Measurements from ENCODE around the gene TIE1. TPM values are rescaled to one million over a fixed set of nuclear protein-coding genes. Genes with fewer than 3 reads are reported as not detected.

The TIE1 gene
- total and polyA plus RNA-seq, 2 of the 13 experiments (the other 11 are each of a cell fraction or from before 2014, with no cell fraction given), result 0.58 to 0.84 TPM

DNA sequence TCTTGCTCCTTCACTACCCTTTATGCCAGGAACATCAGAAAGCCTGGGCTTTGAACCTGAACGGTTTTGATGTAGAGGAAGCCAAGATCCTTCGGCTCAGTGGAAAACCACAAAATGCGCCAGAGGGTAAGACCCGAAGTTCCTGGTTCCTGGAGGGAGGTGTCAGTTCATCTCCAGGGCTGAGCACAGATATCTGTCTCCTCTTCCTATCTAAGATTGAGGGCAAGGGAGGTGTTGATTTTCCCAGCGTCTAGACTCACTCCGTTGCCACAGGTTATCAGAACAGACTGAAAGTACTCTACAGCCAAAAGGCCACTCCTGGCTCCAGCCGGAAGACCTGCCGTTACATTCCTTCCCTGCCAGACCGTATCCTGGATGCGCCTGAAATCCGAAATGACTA is 58.9 kb downstream of the TIE1 start (continued):
- TF ChIP-seq, protein P1, sequence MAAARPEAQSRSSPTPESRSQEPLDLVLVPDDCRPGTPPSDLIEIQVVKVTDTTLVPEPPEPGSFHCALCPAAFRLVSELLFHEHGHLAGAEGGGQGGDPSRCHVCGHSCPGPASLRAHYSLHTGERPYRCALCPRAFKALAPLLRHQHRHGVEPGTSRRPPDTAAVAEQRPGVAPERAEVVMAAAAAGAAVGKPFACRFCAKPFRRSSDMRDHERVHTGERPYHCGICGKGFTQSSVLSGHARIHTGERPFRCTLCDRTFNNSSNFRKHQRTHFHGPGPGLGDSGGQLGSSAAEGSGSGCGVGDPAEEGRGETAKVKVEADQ (CRISPR knock-in tag; IDR thresholded peaks at IDR 0.05; ENCODE audit: borderline replicate concordance), result no peak
- TF ChIP-seq ZFP36L2 (CRISPR knock-in tag; IDR thresholded peaks at IDR 0.05) (no peak), HNRNPUL1 (IDR thresholded peaks at IDR 0.05; ENCODE audit: low read depth, low read length) (no peak), GABPA (IDR thresholded peaks at IDR 0.05; ENCODE audit: low read depth, low read length) (no peak), GABPA (CRISPR knock-in tag; IDR thresholded peaks at IDR 0.05; ENCODE audit: low read depth) (no peak), BRD4 (CRISPR knock-in tag; IDR thresholded peaks at IDR 0.05) (no peak), MED8 (CRISPR knock-in tag; IDR thresholded peaks at IDR 0.05; ENCODE audit: insufficient replicate concordance) (no peak), NFE2 (CRISPR knock-in tag; IDR thresholded peaks at IDR 0.05) (no peak)
- TF ChIP-seq, protein P2, sequence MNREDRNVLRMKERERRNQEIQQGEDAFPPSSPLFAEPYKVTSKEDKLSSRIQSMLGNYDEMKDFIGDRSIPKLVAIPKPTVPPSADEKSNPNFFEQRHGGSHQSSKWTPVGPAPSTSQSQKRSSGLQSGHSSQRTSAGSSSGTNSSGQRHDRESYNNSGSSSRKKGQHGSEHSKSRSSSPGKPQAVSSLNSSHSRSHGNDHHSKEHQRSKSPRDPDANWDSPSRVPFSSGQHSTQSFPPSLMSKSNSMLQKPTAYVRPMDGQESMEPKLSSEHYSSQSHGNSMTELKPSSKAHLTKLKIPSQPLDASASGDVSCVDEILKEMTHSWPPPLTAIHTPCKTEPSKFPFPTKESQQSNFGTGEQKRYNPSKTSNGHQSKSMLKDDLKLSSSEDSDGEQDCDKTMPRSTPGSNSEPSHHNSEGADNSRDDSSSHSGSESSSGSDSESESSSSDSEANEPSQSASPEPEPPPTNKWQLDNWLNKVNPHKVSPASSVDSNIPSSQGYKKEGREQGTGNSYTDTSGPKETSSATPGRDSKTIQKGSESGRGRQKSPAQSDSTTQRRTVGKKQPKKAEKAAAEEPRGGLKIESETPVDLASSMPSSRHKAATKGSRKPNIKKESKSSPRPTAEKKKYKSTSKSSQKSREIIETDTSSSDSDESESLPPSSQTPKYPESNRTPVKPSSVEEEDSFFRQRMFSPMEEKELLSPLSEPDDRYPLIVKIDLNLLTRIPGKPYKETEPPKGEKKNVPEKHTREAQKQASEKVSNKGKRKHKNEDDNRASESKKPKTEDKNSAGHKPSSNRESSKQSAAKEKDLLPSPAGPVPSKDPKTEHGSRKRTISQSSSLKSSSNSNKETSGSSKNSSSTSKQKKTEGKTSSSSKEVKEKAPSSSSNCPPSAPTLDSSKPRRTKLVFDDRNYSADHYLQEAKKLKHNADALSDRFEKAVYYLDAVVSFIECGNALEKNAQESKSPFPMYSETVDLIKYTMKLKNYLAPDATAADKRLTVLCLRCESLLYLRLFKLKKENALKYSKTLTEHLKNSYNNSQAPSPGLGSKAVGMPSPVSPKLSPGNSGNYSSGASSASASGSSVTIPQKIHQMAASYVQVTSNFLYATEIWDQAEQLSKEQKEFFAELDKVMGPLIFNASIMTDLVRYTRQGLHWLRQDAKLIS (CRISPR knock-in tag; IDR thresholded peaks at IDR 0.05), result no peak

DNA sequence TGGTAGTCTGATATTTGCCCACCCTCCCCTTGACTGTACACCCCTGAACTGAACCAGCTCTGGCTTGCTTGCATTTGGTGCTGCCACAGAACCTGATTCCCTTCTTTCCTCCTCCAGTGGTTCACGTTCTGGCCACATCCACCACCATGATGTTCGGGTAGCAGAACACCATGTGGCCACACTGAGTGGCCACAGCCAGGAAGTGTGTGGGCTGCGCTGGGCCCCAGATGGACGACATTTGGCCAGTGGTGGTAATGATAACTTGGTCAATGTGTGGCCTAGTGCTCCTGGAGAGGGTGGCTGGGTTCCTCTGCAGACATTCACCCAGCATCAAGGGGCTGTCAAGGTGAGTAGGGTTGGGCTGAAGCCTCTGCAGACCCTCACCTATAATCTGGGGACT is 59.8 kb downstream of the TIE1 start:
- no peaks in the 10 kb centered on the region for H3K9me3 ChIP-seq (ENCODE audit: low read length)
- no peaks in the 10 kb centered on the region; a peak in 1 of 5 replicates for H3K27me3 ChIP-seq (ENCODE audit: control insufficient read depth in 1 of 2, insufficient read depth in 2 of 2, low read length in 2 of 2)
- ChIA-PET POLR2A (no interaction called here), CTCF (ENCODE audit: low intra/inter-chr PET ratio, low total read pairs) (no interaction called here)
- H2AFZ ChIP-seq (ENCODE audit: low read length), result no peak overlapping the region
- H3K9ac ChIP-seq (ENCODE audit: insufficient read depth, low read depth, low read length), result no peak overlapping the region
- no peaks in the 10 kb centered on the region for H4K20me1 ChIP-seq (ENCODE audit: insufficient read depth, low read length)
- no TSS peak for BruUV-seq (replicated peaks)
- H3K79me2 ChIP-seq (ENCODE audit: insufficient read depth, low read length), result peaks cover 29% of the 10 kb centered on the region
- in situ Hi-C loops (cut with HindIII; ENCODE audit: extremely low pct_ligation_motif_present, low pct_unique_long_range_greater_than_20kb) (no loop called here), intact Hi-C loops (cut with micrococcal nuclease; ENCODE audit: unreplicated experiment) (no loop called here)
- 0 out of 6 replicates have a peak overlapping the region, but pooled peaks of 1 of the 3 experiments have one; percentile 92 for H3K4me3 ChIP-seq (replicated peaks in 1 of 3; ENCODE audit: insufficient read depth in 1 of 3, low read depth in 2 of 3, low read length in 3 of 3)
- 94% methylated on average over 3 of the region's 4 CpGs for WGBS (ENCODE audit: low lambda C conversion rate)
- FAIRE-seq (no peak), DNase-seq (ENCODE audit: low spot score) (no peak), ATAC-seq (no peak)
- no peak overlapping the region for H3K27ac ChIP-seq (ENCODE audit: extremely low read length, insufficient read depth, low read length)
- peaks cover 15 to 31% of the 10 kb centered on the region in 2 experiments for H3K36me3 ChIP-seq (replicated peaks in 1 of 2; ENCODE audit: control insufficient read depth in 1 of 2, insufficient read depth in 2 of 2, low read length in 2 of 2)
- peaks cover 74% of the 10 kb centered on the region for H3K4me1 ChIP-seq (ENCODE audit: insufficient read depth, low read length)
- peak overlapping the region; percentile 88 for H3K4me2 ChIP-seq (ENCODE audit: low read depth, low read length)
- TF ChIP-seq KDM6A (CRISPR knock-in tag; IDR thresholded peaks at IDR 0.05; ENCODE audit: low read depth) (no peak), U2AF2 (IDR thresholded peaks at IDR 0.05; ENCODE audit: low read depth, low read length) (no peak), PAF1 (CRISPR knock-in tag; IDR thresholded peaks at IDR 0.05) (no peak), MTF2 (CRISPR knock-in tag; IDR thresholded peaks at IDR 0.05; ENCODE audit: borderline replicate concordance) (no peak), SRY (CRISPR knock-in tag; IDR thresholded peaks at IDR 0.05) (no peak), YEATS2 (CRISPR knock-in tag; IDR thresholded peaks at IDR 0.05; ENCODE audit: borderline replicate concordance) (no peak), ATM (IDR thresholded peaks at IDR 0.05; ENCODE audit: borderline replicate concordance) (no peak), ISX (CRISPR knock-in tag; conservative IDR thresholded peaks at IDR 0.05) (no peak), ZNF20 (CRISPR knock-in tag; IDR thresholded peaks at IDR 0.05) (no peak), ATF7 (IDR thresholded peaks at IDR 0.05) (no peak), ATF7 (CRISPR knock-in tag; IDR thresholded peaks at IDR 0.05) (no peak), NCOR1 (IDR thresholded peaks at IDR 0.05; ENCODE audit: borderline replicate concordance, low read length) (no peak)

All from HepG2 (cell line).